GM21367 (cell line): ENCODE measurements around the gene TIMM23.
"Not testable (repeated sequence)": the region's sequence is repeated elsewhere in the genome, so short reads cannot be mapped to it uniquely, and the experiment has no call there.

Experiments used
- ATAC-seq: cut with Tn5 transposase; IDR thresholded peaks from one replicate; pipeline ENCODE4 v1.9.1; 2021; ENCODE audit not compliant: unreplicated experiment

Gene TIMM23

GRCh38 chr10:46020344-46020657 lies 48.0 kb downstream of the TIMM23 start:
- no peak for ATAC-seq

DNA sequence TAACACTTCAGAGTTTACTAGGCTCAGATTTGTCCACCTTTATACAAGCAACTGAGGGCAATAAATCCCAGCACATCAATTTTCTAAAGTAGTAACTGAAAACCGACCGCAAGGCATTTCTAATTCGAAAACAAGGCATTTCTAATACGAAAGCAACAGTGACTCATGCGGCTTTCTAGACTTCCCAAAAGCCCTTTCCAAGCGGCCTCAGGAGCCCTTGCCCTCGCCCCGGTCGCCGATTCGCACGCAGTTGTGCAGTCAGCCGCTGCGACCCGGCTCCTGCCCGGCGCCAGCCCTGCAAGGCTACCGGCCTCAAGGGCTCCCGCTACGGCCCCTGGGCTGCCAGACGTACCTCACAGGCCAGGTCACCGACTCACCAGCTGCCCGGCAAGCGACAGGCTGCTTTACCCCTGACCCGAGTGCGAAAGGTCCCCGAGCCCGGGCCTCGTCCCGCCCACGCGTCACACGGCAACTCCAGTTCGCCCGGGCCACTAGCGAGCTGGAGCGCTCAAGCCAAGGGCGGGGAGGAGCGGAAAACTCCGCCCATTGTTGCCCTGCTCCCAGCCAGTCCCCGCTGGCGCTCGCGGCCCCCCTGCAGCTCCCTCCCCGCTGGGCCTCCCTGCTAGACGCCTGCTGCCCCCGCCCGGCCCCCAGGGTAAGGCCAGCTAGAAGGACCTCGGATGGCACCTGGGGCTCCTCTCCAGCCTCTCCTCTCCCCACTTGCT lies 50.9 kb downstream of the TIMM23 start:
- peak; percentile 92 for ATAC-seq

DNA sequence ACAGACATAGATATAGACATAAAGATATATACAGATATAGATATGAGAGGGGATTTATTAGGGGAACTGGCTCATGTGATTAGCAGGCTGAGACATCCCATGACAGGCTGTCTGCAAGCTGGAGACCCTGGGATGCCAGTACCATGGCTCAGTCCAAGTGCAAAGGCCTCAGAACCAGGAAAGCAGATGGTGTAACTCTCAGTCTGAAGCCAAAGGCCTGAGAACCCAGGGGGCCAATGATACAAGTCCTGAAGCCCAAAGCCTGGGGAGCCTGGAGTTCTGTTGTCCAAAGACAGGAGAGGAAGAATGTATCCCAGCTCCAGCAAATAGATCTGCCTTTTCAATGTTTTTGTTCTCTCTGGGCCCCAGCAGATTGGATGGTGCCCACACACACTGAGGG lies 52.7 kb downstream of the TIMM23 start:
- no peak for ATAC-seq

GRCh38 chr10:46025406-46025805 lies 53.1 kb downstream of the TIMM23 start:
- ATAC-seq = no peak

GRCh38 chr10:46026106-46026505 lies 53.8 kb downstream of the TIMM23 start:
- ATAC-seq = no peak

DNA sequence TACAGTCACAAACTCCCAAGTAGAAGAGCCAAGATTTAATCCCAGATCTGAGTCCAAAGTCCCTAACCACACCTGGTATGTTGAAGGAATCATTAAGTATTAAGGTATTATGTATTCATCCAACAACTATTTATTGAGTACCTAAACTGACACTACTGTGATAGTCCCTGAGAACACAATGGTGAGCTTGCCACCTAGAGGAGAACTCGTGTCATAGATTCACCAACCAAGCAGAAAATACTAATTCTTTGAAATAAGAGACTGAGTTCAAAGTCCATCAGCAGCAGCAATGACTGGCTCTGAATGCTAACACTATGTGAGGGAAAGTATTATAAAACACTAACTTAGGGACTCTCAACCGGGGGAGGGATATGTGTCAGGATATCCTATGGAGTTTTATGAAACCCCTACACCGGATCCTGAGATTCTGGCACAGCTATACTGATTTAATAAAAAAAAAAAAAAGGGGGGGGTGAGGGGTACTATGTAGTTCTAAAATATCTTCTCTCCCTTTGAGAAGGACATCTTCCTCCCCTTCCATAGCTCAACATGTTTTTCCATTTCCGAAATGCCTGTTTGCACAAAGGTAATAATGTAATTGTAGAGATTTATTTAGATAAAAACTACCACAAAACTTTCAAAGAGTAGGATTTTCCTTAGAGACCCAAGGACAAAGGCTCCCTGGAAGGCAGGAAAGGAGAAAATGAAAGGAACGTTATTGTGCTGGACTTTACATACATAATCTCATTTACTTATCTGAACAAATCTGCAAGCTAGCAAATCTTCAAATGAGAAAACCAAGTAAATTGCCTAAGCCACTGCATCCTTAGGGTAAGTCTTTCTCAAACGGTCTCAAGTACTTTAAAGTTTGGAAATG lies 56.5 kb downstream of the TIMM23 start:
- ATAC-seq = peak; percentile 44

DNA sequence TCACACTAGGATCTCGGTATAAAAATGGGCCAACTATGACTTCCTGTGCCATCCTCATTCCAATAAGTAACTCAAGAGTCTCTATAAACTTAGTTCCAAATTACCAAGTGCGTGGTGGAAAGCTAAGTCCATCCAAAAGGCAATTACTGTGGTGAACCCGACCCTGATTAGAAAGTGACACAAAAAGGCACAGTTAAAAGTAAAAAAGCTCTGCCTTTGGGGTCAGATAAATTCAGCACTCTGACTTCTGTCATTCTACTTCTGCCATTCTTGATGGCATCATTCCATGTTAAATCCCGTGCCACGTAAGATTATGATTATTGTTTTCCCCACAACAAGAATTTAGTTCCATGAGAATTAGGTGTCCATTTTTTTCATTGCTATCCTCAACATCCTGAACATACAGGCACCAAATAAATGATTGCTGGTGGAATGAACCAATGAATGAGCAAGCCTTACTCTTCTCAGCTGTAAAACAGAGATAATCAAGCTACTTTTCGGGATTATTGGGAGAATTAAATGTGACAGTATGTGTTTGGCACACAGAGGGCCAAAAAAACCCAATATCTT lies 57.3 kb downstream of the TIMM23 start:
- no peak for ATAC-seq

DNA sequence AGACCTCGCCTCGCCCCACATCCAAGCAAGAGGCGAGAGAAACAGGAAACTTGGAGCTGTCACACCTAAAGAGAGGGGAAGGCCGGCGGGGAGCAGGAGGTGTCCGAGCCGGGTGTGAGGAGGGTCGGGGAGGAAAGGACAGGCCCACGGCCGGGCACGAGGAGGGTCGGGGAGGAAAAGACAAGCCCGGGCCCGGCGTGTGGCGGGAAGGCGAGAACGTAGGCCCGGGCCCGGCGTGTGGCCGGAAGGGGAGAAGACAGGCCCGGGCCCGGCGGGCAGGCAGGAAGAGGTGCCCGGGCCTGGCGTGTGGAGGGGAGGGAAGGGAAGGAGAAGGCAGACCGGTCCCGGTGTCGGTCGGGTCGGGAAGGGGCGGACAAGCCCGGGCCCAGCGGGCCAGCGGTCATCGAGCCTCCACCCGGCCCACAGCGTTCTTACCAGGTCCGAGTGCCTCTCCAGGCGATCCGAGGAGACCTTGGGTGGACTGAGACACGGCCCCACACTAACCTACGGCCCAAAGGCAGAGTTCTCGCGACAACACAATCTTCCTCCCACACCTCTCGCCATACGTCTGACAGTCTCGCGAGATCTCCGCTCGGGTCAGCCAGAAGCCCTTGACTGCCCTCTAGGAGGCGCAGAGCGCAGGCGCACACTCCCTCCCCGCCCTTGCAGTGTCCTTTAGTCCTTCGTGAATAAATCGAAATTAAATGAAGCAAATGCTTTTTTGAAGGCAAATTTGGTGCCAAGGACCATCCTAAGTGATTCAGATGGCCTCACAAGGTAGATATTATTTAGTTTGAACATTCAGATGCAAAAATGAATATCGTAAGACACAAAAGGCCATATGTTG lies 58.0 kb downstream of the TIMM23 start, which contains the start of gene NCOA4:
Gene NCOA4, minus strand, starts transcription at position 533 of the 847 bp plus-strand sequence. CDS start 13,943 bp downstream, outside the sequence.
- ATAC-seq = peak; percentile 94

GRCh38 chr10:46031648-46032532 lies 59.6 kb downstream of the TIMM23 start:
- ATAC-seq = no peak

DNA sequence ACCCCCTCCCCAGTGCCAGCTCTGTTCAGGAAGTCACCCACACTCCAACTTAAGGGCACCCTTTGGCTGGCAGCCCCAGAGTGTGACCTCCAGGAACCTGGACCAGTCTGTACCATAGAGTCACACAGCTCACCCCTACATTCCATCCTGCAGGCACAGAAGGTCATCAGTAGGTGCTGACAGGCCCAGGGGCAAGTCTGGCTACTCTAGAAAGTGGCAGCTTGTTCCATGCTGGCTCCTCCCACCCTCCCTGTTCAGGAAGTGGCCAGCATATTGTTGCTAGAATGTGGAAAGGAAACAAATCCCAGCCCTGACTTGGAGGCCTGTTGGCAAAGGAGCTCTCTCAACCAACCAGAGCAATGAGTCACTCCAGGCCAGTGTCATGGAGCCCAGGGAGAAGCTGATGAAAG lies 61.3 kb downstream of the TIMM23 start:
- ATAC-seq = no peak

DNA sequence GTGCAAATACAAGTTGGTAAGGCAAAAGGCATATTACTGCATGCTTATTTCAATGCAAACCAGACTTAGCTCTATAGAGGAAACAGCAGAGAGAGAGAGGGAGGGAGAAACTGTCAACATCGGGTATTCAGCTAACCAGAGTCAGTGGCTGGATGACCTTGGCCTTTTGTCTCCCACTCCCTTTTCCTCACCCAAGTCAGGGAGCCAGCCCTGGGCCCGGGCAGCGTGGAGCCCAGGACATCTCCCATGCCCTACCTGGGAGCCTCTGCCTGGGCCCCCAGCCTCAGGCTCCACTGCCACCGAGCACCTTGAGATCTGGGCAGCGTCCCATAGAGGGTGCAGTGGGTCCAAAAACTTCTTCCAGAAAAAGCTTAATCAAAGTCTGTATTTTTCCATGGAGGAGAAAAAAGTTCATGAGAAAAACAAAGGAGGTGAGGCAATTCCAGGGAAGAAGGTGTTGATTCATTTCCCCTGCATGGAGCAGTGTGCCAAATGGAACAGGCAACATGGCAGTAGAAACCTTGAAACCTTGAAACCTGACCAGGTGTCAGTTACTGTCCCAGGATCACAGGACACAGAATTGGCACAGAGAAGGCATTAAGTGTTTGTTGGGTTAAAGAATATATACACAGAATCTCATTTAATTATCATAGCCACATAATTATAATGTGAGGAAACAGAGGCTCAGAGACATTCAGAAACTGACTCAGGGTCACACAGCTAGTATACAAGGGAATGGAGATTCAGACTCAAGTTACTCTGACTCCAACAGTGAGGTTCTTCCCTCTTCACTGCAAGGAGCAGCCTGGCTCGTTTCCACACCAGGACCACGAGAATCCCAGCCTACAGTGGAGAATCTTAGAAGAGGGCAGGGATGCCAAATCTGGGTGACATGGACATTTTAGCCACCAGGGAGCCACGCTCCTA lies 63.9 kb downstream of the TIMM23 start:
- no peak for ATAC-seq

- ATAC-seq = no peak
These were observed 65.0 kb downstream of the TIMM23 start for GRCh38 chr10:46037107-46037825.

- ATAC-seq = no peak
These were observed 67.7 kb downstream of the TIMM23 start for GRCh38 chr10:46040004-46040403.

DNA sequence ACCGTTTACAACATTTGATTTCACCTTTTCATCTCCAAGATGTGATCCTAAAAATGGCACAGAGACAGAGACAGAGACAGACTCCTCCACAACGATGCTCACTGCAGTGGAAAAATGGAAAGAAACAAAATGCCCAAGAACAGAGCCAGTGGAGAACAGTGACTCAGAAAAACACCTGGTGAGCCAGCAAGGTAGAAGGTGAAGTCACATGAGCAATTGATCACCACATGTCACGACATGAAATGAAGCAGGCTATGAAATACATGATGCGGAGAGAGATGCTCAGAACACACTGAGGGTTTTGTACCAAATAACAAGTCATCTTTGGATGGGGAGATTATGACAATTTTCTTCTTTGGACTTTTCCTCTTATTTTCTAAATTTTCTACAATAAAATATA lies 70.2 kb downstream of the TIMM23 start:
- no peak for ATAC-seq

GRCh38 chr10:46046261-46046660 lies 74.0 kb downstream of the TIMM23 start, which contains the start of gene MSMB:
Gene MSMB, minus strand, starts transcription at chr10:46046269. Its CDS starts 32 bp downstream, at chr10:46046237.
- no peak for ATAC-seq

DNA sequence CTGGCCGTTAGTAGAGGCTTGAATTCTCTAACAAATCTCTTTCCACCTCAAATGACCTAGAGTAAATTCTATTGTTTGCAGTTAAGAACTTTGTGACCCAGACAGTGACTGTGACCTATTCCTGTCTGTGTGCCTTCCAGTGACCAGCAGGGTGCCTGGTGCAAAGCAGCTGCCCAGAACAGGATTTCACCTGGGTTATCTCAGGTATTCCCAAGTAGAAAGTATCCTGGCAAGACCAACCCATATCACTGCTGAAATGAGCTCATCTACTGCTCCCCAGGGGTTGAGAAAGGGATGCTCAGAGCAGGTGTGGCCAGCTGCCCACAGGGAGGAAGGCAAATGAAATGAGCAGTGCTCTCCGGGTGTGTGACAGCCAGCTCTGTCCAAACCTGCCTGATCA lies 75.9 kb downstream of the TIMM23 start:
- no peak for ATAC-seq

DNA sequence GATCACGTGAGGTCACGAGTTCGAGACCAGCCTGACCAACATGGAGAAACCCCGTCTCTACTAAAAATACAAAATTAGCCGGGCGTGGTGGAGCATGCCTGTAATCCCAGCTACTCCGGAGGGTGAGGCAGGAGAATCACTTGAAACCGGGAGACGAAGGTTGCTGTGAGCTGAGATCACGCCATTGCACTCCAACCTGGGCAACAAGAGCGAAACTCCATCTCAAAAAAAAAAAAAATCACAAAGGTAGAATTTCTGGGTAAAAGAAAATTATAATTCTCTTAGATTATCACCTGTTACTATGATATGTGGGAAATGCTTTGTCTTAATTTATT lies 77.2 kb downstream of the TIMM23 start:
- ATAC-seq = not testable (repeated sequence)

- no peak for ATAC-seq
These were observed 78.8 kb downstream of the TIMM23 start for GRCh38 chr10:46050941-46051623.
